Activated CD4-positive, alpha-beta T cell treated with anti-CD3 and anti-CD28 coated beads, Interleukin-2, amount 50 U/mL, for 4 hours (primary cell): ENCODE data around the gene OR4L1.
"Not testable (repeated sequence)": the region's sequence is repeated elsewhere in the genome, so short reads cannot be mapped to it uniquely, and the experiment has no call there.

Experiments
- DNase-seq, 2 experiments: peaks; one replicate each; pipeline ENCODE4 v3.0.0-alpha.2; 2020

Gene OR4L1

GRCh38 chr14:20059745-20060144 is at the start of gene OR4L1:
Gene OR4L1, plus strand, starts transcription at chr14:20060045. Its CDS starts 0 bp downstream, at chr14:20060045.
- no peak for DNase-seq

- DNase-seq, result no peak
Measured at GRCh38 chr14:20019257-20019865, 40.5 kb upstream of the OR4L1 start, which contains the start of gene OR4K14. Gene OR4K14, minus strand, starts transcription at chr14:20019307. Its CDS starts 4,114 bp downstream, at chr14:20015193.

GRCh38 chr14:20031058-20031457 is 28.8 kb upstream of the OR4L1 start:
- no peak for DNase-seq

- no peak for DNase-seq
Measured at GRCh38 chr14:20035449-20035848, 24.4 kb upstream of the OR4L1 start.

GRCh38 chr14:20035938-20036337 is 23.9 kb upstream of the OR4L1 start, which contains the start of gene OR4K13:
Gene OR4K13, minus strand, starts transcription at chr14:20036038. Its CDS starts 1,280 bp downstream, at chr14:20034758.
- no peak for DNase-seq

- DNase-seq, result no peak
Measured at GRCh38 chr14:20044243-20044642, 15.6 kb upstream of the OR4L1 start.

GRCh38 chr14:20048202-20048601 is 11.6 kb upstream of the OR4L1 start:
- DNase-seq, result no peak

- DNase-seq, result no peak
Measured at GRCh38 chr14:20092050-20092449, 32.2 kb downstream of the OR4L1 start.

GRCh38 chr14:20093442-20093841 is 33.6 kb downstream of the OR4L1 start:
- DNase-seq, result no peak

- not testable (repeated sequence) for DNase-seq
Measured at GRCh38 chr14:20098926-20099770, 39.3 kb downstream of the OR4L1 start.

- no peak for DNase-seq
Measured at GRCh38 chr14:20110438-20110837, 50.6 kb downstream of the OR4L1 start, which contains the start of gene OR4K17. Gene OR4K17, plus strand, starts transcription at chr14:20110739. Its CDS starts 6,761 bp downstream, at chr14:20117500.
